Peyer's patch (tissue), 4 donors: ENCODE measurements around the gene CAV3. TPM values are rescaled to one million over a fixed set of nuclear protein-coding genes. Genes with fewer than 3 reads are reported as not detected.

Experiments
- DNase-seq, 3 donors: peaks; one replicate each; pipeline ENCODE4 v3.0.0-alpha.2; 2017 to 2019
- H3K27ac ChIP-seq, 4 donors: fragments of 200-600 bp; sonication (generic); one replicate each; pipeline ENCODE4 v1.5.1; 2016 to 2019
- H3K27me3 ChIP-seq, 2 donors: fragments of 200-600 bp; sonication (generic); one replicate each; pipeline ENCODE4 v1.5.1; 2019
- H3K36me3 ChIP-seq, 3 donors: fragments of 200-600 bp; sonication (generic); one replicate each; pipeline ENCODE4 v1.5.1; 2016 to 2019
- H3K4me1 ChIP-seq, 4 donors: fragments of 200-600 bp; sonication (generic); one replicate each; pipeline ENCODE4 v1.5.1; 2016 to 2019
- H3K4me3 ChIP-seq, 4 donors: fragments of 200-600 bp; sonication (generic); 1 replicate in 3 of 4; 2 replicates in 1 of 4; pipeline ENCODE4 v1.5.1; 2016 to 2019; ENCODE audit warnings: mild to moderate bottlenecking in 1 of 4
- H3K9me3 ChIP-seq, 4 donors: fragments of 200-600 bp; sonication (generic); one replicate each; pipeline ENCODE4 v1.5.1; 2016 to 2019; ENCODE audit warnings: mild to moderate bottlenecking in 1 of 4
- POLR2A ChIP-seq, 2 donors: fragments of 450-650 bp; IDR thresholded peaks; one replicate each; pipeline ENCODE4 v1.5.1; 2017; ENCODE audit warnings: antibody characterized with exemption in 2 of 2, mild to moderate bottlenecking in 2 of 2, moderate library complexity in 2 of 2
- total RNA-seq, 4 donors: library from RNA; depleted of rRNA; stranded (reverse); fragments of >200 nt; gene quantifications; one replicate each; pipeline ENCODE4 v1.1.0, GENCODE V29; 2016
- TF ChIP-seq, protein P1 (sequence below), 6 experiments: fragments of 450-650 bp in 4 of 6; fragments of 200-600 bp in 2 of 6; sonication (generic) in 1 of 6; IDR thresholded peaks; one replicate each; pipeline ENCODE4 v1.5.1; 2017 to 2019; ENCODE audit warnings: antibody characterized with exemption in 6 of 6, mild to moderate bottlenecking in 3 of 6, moderate library complexity in 1 of 6

The CAV3 gene
- total RNA-seq, 4 donors from 2014 or later = not detected

- DNase-seq = no peak
- TF ChIP-seq POLR2A (IDR thresholded peaks at IDR 0.05) = no peak
- TF ChIP-seq, protein P1, sequence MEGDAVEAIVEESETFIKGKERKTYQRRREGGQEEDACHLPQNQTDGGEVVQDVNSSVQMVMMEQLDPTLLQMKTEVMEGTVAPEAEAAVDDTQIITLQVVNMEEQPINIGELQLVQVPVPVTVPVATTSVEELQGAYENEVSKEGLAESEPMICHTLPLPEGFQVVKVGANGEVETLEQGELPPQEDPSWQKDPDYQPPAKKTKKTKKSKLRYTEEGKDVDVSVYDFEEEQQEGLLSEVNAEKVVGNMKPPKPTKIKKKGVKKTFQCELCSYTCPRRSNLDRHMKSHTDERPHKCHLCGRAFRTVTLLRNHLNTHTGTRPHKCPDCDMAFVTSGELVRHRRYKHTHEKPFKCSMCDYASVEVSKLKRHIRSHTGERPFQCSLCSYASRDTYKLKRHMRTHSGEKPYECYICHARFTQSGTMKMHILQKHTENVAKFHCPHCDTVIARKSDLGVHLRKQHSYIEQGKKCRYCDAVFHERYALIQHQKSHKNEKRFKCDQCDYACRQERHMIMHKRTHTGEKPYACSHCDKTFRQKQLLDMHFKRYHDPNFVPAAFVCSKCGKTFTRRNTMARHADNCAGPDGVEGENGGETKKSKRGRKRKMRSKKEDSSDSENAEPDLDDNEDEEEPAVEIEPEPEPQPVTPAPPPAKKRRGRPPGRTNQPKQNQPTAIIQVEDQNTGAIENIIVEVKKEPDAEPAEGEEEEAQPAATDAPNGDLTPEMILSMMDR (IDR thresholded peaks at IDR 0.05) = no peak
- Histone ChIP-seq H3K36me3 (no peaks in the 10 kb centered on the region), H3K9me3 (no peaks in the 10 kb centered on the region), H3K27ac (no peak overlapping the region), H3K4me3 (no peak overlapping the region), H3K27me3 (no peaks in the 10 kb centered on the region), H3K4me1 (no peaks in the 10 kb centered on the region)
Measured at GRCh38 chr3:8775602-8776001, 42.0 kb downstream of the CAV3 start.

DNA sequence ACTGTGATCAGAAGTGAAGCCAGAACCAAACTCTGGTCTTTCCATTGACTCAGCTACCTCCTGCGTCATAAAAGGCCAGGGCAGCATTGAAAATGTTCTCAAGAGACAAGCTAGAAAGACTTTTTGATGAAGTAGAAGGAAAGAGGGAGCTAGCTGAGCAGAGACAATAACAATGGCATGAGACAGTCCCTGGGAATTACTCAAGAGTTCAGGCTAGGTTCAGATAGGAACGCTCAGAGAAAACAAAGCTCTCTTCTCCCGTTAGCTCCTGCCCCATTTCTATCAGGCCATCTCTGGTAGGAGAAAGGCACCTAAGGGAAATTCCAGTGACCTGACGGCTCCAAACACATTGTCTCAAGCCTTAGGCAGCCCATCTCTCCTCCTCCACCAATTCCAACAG is 42.8 kb downstream of the CAV3 start:
- H3K27ac ChIP-seq = no peak overlapping the region
- no peak for DNase-seq
- H3K27me3 ChIP-seq = no peaks in the 10 kb centered on the region
- TF ChIP-seq, protein P1 (IDR thresholded peaks at IDR 0.05) = no peak
- TF ChIP-seq POLR2A (IDR thresholded peaks at IDR 0.05) = no peak
- no peak overlapping the region for H3K4me3 ChIP-seq
- H3K9me3 ChIP-seq = no peaks in the 10 kb centered on the region
- no peaks in the 10 kb centered on the region for H3K36me3 ChIP-seq
- no peaks in the 10 kb centered on the region for H3K4me1 ChIP-seq

GRCh38 chr3:8777201-8777977 is 43.8 kb downstream of the CAV3 start:
- Histone ChIP-seq H3K27ac (no peak overlapping the region), H3K9me3 (no peaks in the 10 kb centered on the region), H3K4me1 (no peaks in the 10 kb centered on the region), H3K4me3 (no peak overlapping the region), H3K36me3 (no peaks in the 10 kb centered on the region), H3K27me3 (no peaks in the 10 kb centered on the region)
- no peak for DNase-seq
- no peak for TF ChIP-seq POLR2A (IDR thresholded peaks at IDR 0.05)
- TF ChIP-seq, protein P1 (IDR thresholded peaks at IDR 0.05) = no peak

- no peaks in the 10 kb centered on the region for H3K27me3 ChIP-seq
- no peak overlapping the region for H3K27ac ChIP-seq
- H3K4me1 ChIP-seq = no peaks in the 10 kb centered on the region
- DNase-seq = no peak
- no peaks in the 10 kb centered on the region for H3K36me3 ChIP-seq
- no peak overlapping the region for H3K4me3 ChIP-seq
- no peaks in the 10 kb centered on the region for H3K9me3 ChIP-seq
- TF ChIP-seq POLR2A (IDR thresholded peaks at IDR 0.05) = no peak
- TF ChIP-seq, protein P1 (IDR thresholded peaks at IDR 0.05) = no peak
Measured at GRCh38 chr3:8777978-8778267, 44.3 kb downstream of the CAV3 start.

DNA sequence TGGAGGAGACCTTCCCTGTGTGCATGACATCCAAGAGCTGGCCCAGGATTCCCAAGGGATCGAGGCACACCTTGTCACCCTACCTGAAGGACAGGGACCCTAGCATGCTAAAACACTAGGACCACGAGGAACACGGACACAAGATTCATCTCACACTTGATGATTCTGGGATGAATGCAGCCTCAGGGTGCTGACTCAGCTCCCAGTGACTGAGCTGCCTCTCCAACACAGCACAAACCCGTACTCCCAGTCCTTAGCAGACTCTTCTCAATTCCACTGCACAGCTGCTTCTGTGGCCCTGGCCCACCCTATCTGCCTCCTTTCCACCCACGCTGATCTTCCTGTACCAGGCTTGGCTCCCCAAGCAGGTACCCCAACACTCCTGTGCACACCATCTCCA is 44.9 kb downstream of the CAV3 start:
- Histone ChIP-seq H3K27me3 (no peaks in the 10 kb centered on the region), H3K27ac (no peak overlapping the region), H3K4me1 (no peaks in the 10 kb centered on the region), H3K4me3 (no peak overlapping the region), H3K9me3 (no peaks in the 10 kb centered on the region), H3K36me3 (no peaks in the 10 kb centered on the region)
- TF ChIP-seq POLR2A (IDR thresholded peaks at IDR 0.05) = no peak
- TF ChIP-seq, protein P1 (IDR thresholded peaks at IDR 0.05) = no peak
- DNase-seq = no peak

DNA sequence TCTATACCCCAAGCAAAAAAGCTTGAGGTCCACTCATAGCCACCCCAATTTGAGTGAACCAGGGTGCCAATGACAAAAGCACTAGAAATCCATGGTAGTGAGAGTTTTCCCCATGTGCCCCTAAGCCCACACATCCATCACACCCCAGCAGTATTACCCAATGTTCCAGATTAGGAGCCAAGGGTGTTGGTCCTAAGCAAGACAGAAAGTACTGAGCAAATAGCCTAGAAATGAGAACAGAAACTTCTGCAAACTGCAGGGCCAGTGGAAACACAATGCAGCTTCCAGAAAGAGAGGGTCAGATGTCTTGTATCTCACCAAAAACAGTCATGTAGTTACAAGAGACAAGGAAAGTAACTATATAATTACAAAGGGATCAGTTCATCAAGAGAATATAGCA is 46.7 kb downstream of the CAV3 start:
- H3K4me1 ChIP-seq = no peaks in the 10 kb centered on the region
- no peak for DNase-seq
- H3K27me3 ChIP-seq = no peaks in the 10 kb centered on the region
- H3K9me3 ChIP-seq = no peaks in the 10 kb centered on the region
- no peak overlapping the region for H3K4me3 ChIP-seq
- no peak overlapping the region for H3K27ac ChIP-seq
- no peaks in the 10 kb centered on the region for H3K36me3 ChIP-seq
- no peak for TF ChIP-seq POLR2A (IDR thresholded peaks at IDR 0.05)
- TF ChIP-seq, protein P1 (IDR thresholded peaks at IDR 0.05) = no peak
